ENCODE data around the gene RALA.

Gene RALA

DNA sequence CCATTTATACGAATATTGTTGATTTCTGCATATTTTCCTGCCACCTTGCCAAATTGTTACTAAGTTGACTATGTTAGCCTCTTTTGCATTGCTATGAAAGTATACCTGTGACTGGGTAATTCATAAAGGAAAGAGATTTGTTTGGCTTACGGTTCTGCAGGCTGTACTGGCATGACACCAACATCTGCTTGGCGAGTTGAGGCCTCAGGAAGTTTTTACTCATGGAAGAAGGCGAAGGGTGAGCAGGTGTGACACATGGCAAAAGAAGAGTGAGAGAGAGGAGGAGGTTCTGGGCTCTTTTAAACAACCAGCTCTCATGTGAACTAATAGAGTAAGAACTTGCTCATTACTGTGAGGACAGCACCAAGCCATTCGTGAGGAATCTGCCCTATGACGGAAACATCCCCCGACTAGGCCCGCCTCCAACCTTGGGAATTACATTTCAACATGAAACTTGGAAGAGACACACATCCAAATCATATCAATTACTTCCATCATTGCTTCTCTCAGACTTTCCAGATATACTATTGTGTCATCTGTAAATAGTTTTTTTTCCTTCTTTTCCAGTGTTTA, 8.4 kb downstream of the RALA start:
- no peak for DNase-seq (ENCODE audit: extremely low spot score)
- no peak for TF ChIP-seq CTCF (IDR thresholded peaks at IDR 0.05; ENCODE audit: control extremely low read depth, extremely low read depth, low read depth, missing control alignments)
- POLR2A ChIA-PET, result no interaction called here
- CTCF ChIA-PET, result interaction anchor here (1.4 to 1.5 kb wide), 2 partner anchors 19 to 52 kb away, joined by 3 to 4 read pairs; no protein-coding TSS in a partner anchor

DNA sequence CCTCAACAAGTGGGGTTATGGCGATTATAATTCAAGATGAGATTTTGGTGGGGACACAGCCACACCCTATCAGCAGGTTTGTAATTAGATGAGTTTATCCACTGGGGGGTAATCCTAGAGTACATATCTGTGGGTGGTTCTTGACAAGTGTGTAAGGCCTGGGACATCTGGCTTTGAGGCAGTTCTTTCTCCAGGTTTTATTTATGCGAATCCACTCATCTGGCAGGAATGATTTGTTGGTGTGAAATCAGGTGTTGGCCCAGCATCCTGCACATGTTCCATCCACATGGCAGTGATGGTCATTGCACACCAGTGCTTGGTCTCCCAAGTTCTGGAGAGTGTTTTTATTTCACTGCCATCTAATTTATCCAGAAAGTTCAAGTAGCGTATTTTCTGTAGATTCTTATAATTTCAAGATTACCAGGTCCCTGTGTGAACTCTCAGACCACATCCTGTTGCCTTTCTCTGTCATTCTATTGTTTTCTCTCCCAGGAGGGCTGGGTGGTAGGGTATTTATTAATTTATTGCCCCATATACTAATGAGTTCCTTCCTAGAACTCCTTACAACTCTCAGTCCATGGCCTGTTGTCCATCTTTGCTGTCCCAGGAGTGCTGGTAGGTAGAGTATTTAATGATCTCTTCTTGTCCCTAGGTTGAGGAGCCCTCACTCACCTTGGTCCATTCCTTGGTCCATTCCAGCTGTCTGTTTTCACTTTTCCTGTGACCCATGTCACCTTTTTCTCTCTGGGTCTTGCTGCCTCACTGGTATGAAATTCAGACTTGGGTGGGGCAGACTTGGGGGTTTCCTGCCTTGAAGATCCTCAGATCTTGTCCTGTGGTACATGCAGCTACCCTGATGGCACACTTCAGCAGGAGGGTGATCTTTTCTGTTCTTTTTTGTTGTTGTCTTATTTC, 10.4 kb downstream of the RALA start:
- DNase-seq (ENCODE audit: extremely low spot score), result no peak
- ChIA-PET POLR2A (no interaction called here), CTCF (interaction anchor here (0.9 kb wide), 1 partner anchor 54 kb away, joined by 3 read pairs; no protein-coding TSS in a partner anchor)
- TF ChIP-seq CTCF (IDR thresholded peaks at IDR 0.05; ENCODE audit: control extremely low read depth, extremely low read depth, low read depth, missing control alignments), result no peak

DNA sequence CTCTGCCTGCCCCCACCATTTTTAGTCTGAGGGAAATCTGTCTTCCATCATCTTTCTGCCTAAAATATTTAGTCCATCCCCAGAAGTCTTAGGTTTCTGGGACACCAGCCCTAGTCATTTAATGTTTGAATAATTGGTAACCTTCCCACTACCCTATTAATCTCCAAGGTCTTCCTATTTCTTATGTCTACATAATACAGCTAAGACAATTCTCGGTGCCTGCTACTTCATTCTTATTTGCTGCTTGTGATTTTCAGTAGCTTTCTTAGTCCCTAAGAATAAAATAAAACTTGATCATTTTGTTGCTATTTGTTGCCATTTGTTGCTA, 11.1 kb downstream of the RALA start:
- POLR2A ChIA-PET, result no interaction called here
- no peak for TF ChIP-seq CTCF (IDR thresholded peaks at IDR 0.05; ENCODE audit: control extremely low read depth, extremely low read depth, low read depth, missing control alignments)
- no peak for DNase-seq (ENCODE audit: extremely low spot score)
- CTCF ChIA-PET, result interaction anchor here (0.9 kb wide), 1 partner anchor 54 kb away, joined by 3 read pairs; no protein-coding TSS in a partner anchor

DNA sequence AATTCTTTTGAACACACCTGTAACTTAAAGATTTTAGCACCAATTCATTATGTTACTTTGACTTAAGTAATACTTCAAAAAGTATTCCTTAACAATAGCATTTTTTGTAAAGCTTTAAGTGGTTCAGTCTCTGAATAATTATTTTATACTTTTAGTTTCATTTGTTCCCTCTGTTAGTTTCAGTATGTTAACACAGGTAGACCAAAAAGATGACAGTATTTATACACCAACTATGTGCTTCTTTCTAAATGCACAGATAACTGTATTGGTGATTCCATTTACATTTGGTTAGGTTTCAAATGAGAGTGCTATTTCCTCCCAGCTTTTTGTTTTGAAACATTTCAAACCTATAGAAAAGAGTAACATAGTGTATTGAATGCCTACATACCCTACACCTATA, 14.0 kb downstream of the RALA start:
- ChIA-PET POLR2A (no interaction called here), CTCF (interaction anchor here (1.5 kb wide), 1 partner anchor 13 kb away, joined by 3 read pairs; no protein-coding TSS in a partner anchor)
- no peak for DNase-seq (ENCODE audit: extremely low spot score)
- TF ChIP-seq CTCF (IDR thresholded peaks at IDR 0.05; ENCODE audit: control extremely low read depth, extremely low read depth, low read depth, missing control alignments), result no peak

GRCh38 chr7:39637963-39638485, 14.7 kb downstream of the RALA start:
- CTCF ChIA-PET, result interaction anchor here (1.5 kb wide), 1 partner anchor 13 kb away, joined by 3 read pairs; no protein-coding TSS in a partner anchor

More at GRCh38 chr7:39637963-39638485, 14.7 kb downstream of the RALA start:
- TF ChIP-seq CTCF (IDR thresholded peaks at IDR 0.05; ENCODE audit: control extremely low read depth, extremely low read depth, low read depth, missing control alignments), result no peak
- POLR2A ChIA-PET, result no interaction called here
- DNase-seq (ENCODE audit: extremely low spot score), result no peak
